ENCODE measurements around the gene SYT17.
"Not testable (repeated sequence)": the region's sequence is repeated elsewhere in the genome, so short reads cannot be mapped to it uniquely, and the experiment has no call there.

Gene SYT17

GRCh38 chr16:19175492-19176262 lies 7.6 kb downstream of the SYT17 start:
- no peak for DNase-seq

- DNase-seq: no peak
Measured at GRCh38 chr16:19177111-19177739, 9.2 kb downstream of the SYT17 start.

GRCh38 chr16:19179546-19180490 lies 11.8 kb downstream of the SYT17 start:
- peak; percentile 35 for DNase-seq

DNA sequence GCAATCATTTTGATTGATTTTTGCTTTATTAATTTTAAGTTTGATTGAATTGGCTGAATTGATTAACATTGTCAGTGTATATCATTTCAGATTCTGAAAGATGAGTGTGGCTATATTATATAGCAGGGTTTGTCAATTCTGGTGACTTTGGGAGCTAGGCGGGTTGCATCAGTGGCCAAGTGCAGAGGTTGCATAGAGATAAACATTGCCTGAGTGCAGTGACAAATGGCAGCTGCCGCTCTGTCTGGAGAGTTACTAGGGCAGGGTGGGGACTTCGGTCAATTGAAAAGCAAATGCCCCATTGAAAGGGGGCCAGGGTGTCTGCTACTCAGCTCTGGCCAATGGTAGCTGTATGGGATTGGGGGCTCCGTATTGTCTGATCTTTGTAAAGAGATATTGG lies 12.7 kb downstream of the SYT17 start:
- DNase-seq: no peak

- no peak for DNase-seq
Measured at GRCh38 chr16:19182481-19182880, 14.4 kb downstream of the SYT17 start.

- no peak for DNase-seq
Measured at GRCh38 chr16:19183187-19183586, 15.1 kb downstream of the SYT17 start.

DNA sequence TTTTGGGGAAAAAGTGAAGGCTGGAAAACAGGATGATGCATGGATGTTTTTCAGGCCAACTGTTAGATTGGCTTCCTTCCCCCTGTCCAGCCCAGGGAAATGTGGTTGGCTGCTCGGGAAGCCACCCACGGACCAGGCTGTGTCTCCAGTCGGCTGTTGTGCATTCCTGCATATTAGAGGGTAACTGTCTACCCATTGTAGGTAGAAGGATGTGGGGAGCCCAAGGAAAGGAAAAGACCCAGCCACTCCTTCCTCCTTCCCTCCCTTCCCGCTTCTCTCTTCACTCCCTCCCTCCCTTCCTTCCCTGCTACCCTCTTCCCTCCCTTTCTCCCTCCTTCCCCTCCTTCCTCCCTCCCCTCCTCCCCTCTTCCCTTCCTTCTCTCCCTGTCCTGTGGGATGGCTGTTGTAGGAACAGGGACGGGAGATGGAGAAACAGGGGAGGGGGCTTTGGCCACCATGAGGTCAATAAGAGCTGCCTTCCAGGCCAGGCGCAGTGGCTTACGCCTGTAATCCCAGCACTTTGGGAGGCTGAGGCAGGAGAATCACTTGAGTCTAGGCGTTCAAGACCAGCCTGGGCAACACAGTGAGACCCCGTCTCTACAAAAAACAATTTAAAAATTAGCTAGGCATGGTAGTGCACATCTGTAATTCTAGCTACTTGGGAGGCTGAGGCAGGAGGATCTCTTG lies 16.9 kb downstream of the SYT17 start:
- no peak for DNase-seq

DNA sequence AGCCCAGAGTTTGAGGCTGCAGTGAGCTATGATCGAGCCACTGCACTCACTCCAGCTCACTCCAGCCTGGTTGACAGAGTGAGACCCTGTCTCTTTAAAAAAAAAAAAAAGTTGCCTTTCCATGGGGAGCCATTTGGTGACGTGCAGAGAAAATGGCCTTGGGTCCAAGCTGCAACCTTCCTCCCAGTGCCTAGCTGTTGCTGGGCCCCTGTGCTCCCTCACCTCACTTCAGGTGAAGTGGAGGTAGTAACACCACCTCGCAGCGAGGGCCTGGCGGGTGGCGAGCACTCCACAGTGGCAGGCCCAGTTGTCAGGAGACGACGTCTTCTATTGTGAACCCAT lies 17.4 kb downstream of the SYT17 start:
- no peak for DNase-seq

GRCh38 chr16:19186408-19186807 lies 18.4 kb downstream of the SYT17 start:
- no peak for DNase-seq

DNA sequence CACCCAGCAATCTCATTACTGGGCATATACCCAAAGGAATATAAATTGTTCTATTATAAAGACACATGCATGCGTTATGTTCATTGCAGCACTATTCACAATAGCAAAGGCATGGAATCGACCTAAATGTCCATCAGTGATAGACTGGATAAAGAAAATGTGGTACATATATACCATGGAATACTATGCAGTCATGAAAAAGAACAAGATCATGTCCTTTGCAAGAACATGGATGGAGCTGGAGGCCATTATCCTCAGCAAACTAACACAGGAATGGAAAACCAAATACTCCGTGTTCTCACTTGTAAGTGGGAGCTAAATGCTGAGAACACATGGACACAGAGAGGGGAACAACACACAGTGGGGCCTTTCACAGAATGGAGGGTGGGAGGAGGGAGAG lies 19.9 kb downstream of the SYT17 start:
- DNase-seq: not testable (repeated sequence)

GRCh38 chr16:19188406-19188805 lies 20.4 kb downstream of the SYT17 start:
- no peak for DNase-seq

- no peak for DNase-seq
Measured at GRCh38 chr16:19192865-19193264, 24.8 kb downstream of the SYT17 start.

DNA sequence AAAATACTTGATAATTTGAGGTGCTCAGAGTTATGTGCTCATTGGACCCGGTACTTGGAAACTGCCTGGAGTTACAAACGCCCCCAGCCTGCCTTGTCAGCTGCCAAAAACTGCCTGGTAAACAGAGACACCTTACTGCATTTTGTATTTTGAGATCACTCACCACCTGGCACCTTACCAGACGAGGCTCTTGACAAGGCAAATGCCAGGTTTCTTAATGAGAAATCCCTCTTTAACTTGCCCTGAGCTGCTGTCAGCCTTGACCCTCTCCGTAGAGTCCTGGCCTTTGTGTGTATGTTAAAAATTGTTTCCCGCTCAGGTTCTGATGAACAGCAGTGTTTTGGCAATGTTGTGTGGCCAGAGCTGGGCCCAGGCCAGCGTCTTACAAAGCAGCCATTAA lies 28.8 kb downstream of the SYT17 start:
- DNase-seq: no peak

DNA sequence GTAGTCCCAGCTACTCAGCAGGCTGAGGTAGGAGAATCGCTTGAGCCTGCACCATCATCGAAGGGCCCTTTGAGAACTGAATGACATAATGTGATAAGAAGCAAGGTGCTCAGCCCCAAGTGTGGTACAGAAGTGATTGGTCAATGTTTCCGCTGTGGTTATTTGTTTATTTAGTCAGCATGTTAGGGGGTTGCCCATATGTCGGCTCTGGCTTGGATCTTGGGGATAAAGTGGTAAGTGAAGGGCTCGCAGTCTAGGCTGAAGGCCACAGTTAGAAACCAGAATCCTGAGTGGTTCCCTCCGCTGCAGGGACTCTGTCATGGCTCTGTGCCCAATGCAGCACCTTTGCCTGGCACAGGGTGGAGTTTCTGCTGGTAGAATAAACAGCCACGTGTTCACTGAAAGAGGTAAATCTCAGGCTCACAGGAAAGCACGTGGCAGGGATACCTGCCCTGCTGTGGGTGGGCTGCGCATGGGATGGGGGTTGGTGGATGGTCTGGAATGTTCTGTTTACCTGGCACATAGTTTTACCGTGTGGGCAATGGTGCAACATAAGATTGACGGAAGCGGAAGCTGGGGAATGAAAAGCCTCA lies 35.4 kb downstream of the SYT17 start:
- DNase-seq: no peak

DNA sequence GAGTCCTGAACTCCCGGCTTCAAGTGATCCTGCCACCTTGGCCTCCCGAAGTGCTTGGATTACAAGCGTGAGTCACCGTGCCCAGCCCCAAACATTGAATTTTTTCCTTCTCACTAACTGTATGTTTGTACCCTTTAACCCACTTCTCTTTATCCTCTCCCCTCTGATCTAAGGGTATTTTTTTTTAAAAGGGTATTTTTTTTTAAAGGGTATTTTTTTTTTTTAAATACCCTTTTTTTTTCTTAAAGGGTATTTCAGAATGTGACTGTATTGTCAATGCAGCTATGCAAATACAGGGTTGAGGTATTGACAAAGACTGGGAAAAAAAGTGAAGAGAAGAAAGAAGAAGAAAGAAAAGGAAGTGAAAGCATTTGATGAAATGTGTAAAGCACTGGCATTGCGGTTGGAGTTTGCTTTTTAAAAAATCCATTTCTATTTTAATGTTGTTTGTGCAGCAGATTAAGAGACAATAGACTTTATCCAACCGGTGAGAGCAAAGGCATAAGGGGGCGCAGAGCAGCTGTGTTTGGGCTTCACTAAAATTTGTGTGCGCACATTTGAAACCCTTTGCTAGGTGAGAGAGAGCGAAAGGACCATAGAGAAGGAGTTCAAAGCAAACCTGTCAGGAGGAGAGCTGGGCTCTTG lies 42.4 kb downstream of the SYT17 start:
- DNase-seq: no peak

- no peak for DNase-seq
Measured at GRCh38 chr16:19210968-19211367, 42.9 kb downstream of the SYT17 start.

DNA sequence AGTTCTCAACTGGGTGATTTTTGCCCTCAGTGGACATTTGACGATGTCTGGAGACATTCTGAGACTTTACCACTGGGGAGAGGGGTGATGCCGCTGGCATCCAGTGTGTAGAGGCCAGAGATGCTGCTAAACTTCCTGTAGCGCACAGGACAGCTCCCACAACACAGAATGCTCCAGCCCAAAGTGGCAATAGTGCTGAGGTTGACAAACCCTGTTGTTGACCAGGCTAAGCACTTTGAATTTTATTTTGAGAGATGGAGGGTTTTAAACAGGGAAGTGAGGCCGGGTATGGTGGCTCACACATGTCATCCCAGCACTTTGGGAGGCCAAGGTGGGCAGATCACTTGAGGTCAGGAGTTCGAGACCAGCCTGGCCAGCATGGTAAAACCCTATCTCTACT lies 44.0 kb downstream of the SYT17 start:
- no peak for DNase-seq

GRCh38 chr16:19213885-19214284 lies 45.8 kb downstream of the SYT17 start:
- no peak for DNase-seq

- DNase-seq: no peak
Measured at GRCh38 chr16:19215705-19216104, 47.7 kb downstream of the SYT17 start.

DNA sequence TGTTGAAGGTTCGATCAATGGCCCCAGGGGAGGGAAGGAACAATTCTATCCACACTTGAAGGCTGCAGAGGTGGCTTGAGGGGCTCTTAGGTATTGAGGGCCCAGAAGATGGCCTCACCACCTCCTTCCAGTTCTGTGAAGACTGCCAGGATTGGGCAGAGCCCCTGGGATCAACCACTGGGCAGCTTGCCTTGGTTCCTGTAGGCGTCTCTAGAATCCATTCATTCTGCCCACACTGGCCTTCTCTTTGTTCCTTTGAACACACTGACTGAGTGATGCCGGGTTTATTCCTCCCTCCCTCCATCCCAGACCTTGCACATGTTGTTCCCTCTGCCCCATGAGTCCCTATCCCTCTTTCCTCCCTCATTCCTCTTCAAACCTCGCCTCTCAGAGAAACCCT lies 50.5 kb downstream of the SYT17 start:
- DNase-seq: no peak

- DNase-seq: no peak
Measured at GRCh38 chr16:19219836-19220235, 51.8 kb downstream of the SYT17 start.

Measured in CD4-positive, alpha-beta T cell treated with Interleukin-21 for 1 hour (primary cell).